AG04449 (cell line): Measurements from ENCODE around the gene INPP5E.

ENCODE experiments used
- CTCF ChIA-PET: fragments of 350-600 bp; formaldehyde crosslinking; extraction: SDS; loops from one replicate; lab custom pipeline; 2021; ENCODE audit warnings: antibody characterized with exemption; lab: Yijun Ruan, JAX
- POLR2A ChIA-PET: fragments of 400-600, 350-600 bp; formaldehyde crosslinking; extraction: SDS; loops from one replicate; lab custom pipeline; 2020; ENCODE audit warnings: antibody characterized with exemption, inconsistent platforms; lab: Yijun Ruan, JAX
- DNase-seq: peaks from one replicate; pipeline ENCODE4 v3.0.0-alpha.2; 2010; ENCODE audit warnings: low read depth, low spot score
- H3K4me3 ChIP-seq: 2 replicates; pipeline ENCODE4 v1.5.1; 2011; ENCODE audit warnings: low read depth, mild to moderate bottlenecking, control low read depth, low read length
- CTCF ChIP-seq: IDR thresholded peaks from one replicate; pipeline ENCODE4 v1.5.1; 2011; ENCODE audit warnings: mild to moderate bottlenecking, moderate library complexity, low read length, control low read depth, inconsistent platforms; ENCODE audit not compliant: insufficient read depth; ENCODE audit errors: missing control alignments

Gene INPP5E

GRCh38 chr9:136439481-136440408, at the start of gene INPP5E:
Gene INPP5E, minus strand, starts transcription at chr9:136439845. Its CDS starts 426 bp downstream, at chr9:136439419.
- ChIA-PET POLR2A (interaction anchor here (0.7 kb wide), 1 partner anchor 184 kb away, joined by 3 read pairs; no protein-coding TSS in a partner anchor), CTCF (interaction anchor here (0.6 to 4.2 kb wide), 18 partner anchors 10 to 127 kb away, joined by 3 to 16 read pairs (median 5); no protein-coding TSS in a partner anchor)
- H3K4me3 ChIP-seq = peak within 1 kb of the TSS; percentile 72
- peak; percentile 74 for TF ChIP-seq CTCF
- DNase-seq = no peak

- TF ChIP-seq CTCF = peak; percentile 96
- H3K4me3 ChIP-seq = no peak overlapping the region
- POLR2A ChIA-PET = interaction anchor here (2.1 kb wide), 1 partner anchor 137 kb away, joined by 7 read pairs; no protein-coding TSS in a partner anchor
- CTCF ChIA-PET = interaction anchor here (0.7 to 9.2 kb wide), 34 partner anchors 10 to 241 kb away, joined by 3 to 674 read pairs (median 5); no protein-coding TSS in a partner anchor
- DNase-seq = no peak
These were observed 48.9 kb upstream of the INPP5E start for GRCh38 chr9:136488247-136489214.

- TF ChIP-seq CTCF = no peak
- H3K4me3 ChIP-seq = no peak overlapping the region
- no peak for DNase-seq
- ChIA-PET CTCF (interaction anchor here (0.8 to 9.2 kb wide), 26 partner anchors 9 to 242 kb away, joined by 3 to 674 read pairs (median 5); no protein-coding TSS in a partner anchor), POLR2A (interaction anchor here (2.1 kb wide), 1 partner anchor 138 kb away, joined by 7 read pairs; no protein-coding TSS in a partner anchor)
These were observed 48.0 kb upstream of the INPP5E start for GRCh38 chr9:136487672-136488071.

GRCh38 chr9:136486823-136487620, 47.4 kb upstream of the INPP5E start:
- no peak overlapping the region for H3K4me3 ChIP-seq
- DNase-seq = no peak
- ChIA-PET CTCF (interaction anchor here (0.9 to 9.2 kb wide), 22 partner anchors 13 to 208 kb away, joined by 3 to 674 read pairs (median 6); no protein-coding TSS in a partner anchor), POLR2A (interaction anchor here (2.1 kb wide), 1 partner anchor 138 kb away, joined by 7 read pairs; no protein-coding TSS in a partner anchor)
- no peak for TF ChIP-seq CTCF

GRCh38 chr9:136486131-136486530, 46.5 kb upstream of the INPP5E start:
- DNase-seq = no peak
- ChIA-PET CTCF (interaction anchor here (1.1 to 9.2 kb wide), 21 partner anchors 14 to 208 kb away, joined by 3 to 674 read pairs (median 6); no protein-coding TSS in a partner anchor), POLR2A (no interaction called here)
- H3K4me3 ChIP-seq = no peak overlapping the region
- no peak for TF ChIP-seq CTCF
